Dedifferentiated amniotic fluid mesenchymal stem cell (primary cell): ENCODE data around the gene PFKFB4.
"Not testable (repeated sequence)": the region's sequence is repeated elsewhere in the genome, so short reads cannot be mapped to it uniquely, and the experiment has no call there.

ENCODE experiments used
- DNase-seq: peaks from one replicate; pipeline ENCODE4 v3.0.0-alpha.2; 2016; ENCODE audit errors: extremely low spot score

Gene PFKFB4

GRCh38 chr3:48558493-48559134, 2.0 kb upstream of the PFKFB4 start:
- no peak for DNase-seq

DNA sequence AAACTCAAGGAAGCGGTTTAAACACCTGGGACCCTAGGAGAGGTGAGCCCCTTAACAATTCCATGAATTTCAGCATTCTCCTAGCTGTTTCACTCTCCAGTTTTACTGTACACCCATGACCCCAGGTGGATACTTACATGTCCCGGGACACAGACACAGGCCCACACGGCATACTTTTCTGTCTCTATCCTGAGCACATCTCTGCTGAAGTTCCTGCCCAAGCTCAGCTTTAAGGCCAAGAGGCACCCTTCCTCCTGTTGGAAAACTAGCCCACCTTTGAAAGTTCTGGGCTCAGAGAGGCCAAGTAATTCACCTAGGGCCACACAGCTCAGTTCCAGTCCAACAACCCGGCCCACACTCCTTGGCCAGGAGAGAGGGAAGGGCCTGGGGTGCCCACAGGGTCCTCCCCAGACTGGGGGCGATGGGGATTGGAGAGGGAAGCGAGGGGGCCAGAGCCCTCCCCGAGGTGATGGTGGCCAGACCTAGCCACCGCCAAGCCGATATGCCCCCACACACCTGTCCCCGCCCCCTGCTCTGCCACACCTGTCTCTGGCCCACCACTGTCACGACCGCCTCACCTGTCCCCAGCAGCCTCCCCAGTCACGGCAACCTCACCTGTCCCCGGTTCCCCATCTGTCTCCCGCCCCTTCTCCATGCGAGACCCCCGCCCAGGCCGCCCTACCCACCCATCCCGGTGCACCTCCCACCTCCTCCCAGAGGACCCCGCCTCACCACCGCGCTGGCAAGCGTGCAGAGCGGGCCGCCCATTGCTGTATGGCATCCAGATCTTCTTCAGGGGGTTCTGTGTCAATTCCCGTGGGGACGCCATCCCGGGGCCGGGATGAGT, 431 bp downstream of the PFKFB4 start:
- no peak for DNase-seq

DNA sequence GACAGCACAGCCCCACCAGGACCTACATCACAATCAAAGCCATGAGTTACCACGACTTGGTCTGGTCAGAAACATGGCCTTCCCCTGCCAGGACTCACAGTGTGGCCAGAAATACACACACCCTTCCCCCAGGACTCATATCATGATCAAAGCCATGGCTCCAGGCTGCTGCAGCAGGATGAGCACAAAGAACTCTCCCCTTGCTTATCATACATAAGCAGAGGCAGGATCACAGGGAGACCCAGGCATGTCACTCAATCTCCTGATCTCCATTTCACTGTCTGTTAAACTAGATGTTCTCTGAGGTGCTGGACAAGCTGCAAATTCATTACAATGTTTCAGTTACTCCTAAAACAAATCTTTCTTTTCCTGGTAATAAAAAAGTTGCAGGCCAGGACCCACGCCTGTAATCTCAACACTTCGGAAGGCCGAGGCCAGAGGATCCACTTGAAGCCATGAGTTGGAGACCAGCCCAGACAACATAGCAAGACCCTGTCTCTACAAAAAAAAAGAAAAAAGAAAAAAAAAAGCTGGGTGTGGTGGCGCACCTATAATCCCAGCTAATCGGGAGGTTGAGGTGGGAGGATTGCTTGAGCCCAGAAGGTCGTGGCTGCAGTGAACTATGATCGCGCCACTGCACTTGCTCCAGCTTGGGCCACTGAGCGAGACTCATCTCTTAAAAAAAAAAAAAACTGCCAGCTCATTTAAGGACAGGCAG, 1.2 kb downstream of the PFKFB4 start:
- no peak for DNase-seq

- no peak for DNase-seq
Observed at GRCh38 chr3:48553886-48554845, 2.4 kb downstream of the PFKFB4 start.

DNA sequence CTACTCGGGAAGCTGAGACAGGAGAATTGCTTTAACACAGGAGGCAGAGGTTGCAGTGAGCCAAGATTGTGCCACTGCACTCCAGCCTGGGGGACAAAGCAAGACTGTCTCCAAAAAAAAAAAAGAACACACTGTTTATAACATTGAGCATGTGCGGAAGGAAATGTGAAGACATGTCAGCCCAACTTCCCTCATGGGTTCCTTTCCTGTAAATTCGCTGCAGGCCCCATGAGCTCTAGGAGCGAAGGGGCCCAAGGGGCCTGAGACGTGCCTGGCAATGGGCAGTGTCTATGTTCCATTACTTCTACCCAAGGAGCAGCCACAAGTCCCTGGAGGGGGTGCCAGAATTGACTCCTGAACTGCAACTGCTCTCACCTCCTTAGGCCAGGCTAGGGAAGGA, 3.2 kb downstream of the PFKFB4 start:
- no peak for DNase-seq

- DNase-seq, result no peak
Observed at GRCh38 chr3:48552111-48552951, 4.3 kb downstream of the PFKFB4 start.

DNA sequence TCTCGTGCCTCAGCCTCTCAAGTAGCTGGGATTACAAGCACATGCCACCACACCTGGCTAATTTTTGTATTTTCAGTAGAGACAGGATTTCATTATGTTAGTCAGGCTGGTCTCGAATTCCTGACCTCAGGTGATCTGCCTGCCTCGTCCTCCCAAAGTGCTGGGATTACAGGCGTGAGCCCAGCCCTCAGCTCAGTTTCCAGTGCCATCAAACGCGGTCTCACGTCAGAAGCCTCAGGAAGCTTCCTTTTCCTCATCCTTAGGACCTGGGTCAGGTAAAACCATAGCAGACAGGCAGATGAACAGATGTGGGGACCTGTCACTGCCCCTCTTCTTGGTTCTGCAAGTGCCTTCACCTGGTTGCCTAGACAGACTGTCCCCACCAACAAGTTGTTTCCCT, 5.0 kb downstream of the PFKFB4 start:
- not testable (repeated sequence) for DNase-seq

GRCh38 chr3:48548729-48549705, 7.6 kb downstream of the PFKFB4 start:
- peak; percentile 76 for DNase-seq

DNA sequence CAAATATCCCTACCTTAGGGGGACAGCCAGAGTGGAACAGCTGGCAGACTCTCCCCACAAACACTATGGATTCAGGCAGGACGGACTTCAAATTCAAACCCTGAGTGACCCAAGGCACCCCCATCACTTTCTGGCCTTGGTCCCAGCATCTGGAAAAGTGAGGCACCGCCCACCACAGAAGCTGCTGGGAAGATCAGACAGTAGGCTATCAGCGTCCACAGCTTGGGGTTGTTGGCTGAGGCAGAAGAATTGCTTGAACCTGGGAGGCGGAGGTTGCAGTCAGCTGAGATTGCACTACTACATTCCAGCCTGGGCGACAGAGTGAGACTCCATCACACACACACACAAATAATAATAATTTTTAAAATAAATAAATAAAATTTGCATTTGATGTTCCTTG, 8.5 kb downstream of the PFKFB4 start:
- DNase-seq, result no peak

GRCh38 chr3:48546203-48546829, 10.3 kb downstream of the PFKFB4 start:
- no peak for DNase-seq

DNA sequence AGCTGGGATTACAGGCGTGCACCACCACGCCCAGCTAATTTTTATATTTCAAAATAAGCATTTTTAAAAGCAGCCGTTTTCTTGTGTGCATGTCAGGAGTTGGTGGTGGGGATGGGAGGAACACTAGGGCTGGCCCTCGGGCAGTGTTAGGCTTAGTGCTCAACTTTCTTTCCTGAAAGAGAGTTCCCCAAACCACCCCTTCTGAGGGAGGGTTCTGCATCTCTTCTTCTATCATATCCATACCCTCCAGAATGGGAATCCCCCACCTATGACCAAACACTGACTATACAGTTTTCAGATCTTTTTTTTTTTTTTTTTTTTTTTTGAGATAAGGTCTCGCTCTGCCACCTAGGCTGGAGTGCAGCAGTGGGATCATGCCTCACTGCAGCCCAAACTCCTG, 12.5 kb downstream of the PFKFB4 start:
- DNase-seq, result no peak

DNA sequence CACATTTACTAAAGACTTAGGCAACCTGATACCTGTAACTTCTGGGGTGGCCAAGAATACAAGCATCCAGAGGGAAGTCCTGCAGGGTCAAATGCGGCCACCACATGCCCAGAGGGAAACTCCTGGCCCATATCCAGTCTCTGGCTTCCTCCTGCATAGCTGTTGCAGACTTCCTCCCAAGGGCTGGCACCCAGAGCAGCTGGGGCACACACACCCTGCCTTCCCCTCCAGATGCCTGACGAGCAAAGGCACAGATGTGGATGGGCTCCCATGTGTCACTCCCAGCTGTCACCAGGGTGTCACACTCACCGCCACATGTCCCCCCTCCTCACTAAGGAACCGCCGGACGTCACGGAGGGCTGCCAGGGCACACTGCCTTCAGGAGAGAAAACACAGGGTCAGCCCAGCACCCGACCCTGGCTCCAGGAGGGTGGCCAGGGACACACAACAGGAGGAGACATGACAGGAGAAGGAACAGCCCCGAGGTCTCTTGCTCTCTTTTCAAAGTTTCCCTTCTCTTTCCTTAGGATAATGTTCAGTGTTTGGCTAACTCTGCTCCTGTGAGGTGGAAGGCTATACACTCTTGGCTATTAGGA, 13.2 kb downstream of the PFKFB4 start:
- no peak for DNase-seq

- DNase-seq, result no peak
Observed at GRCh38 chr3:48538451-48538850, 18.2 kb downstream of the PFKFB4 start.

- DNase-seq, result no peak
Observed at GRCh38 chr3:48536785-48537184, 19.8 kb downstream of the PFKFB4 start.

- no peak for DNase-seq
Observed at GRCh38 chr3:48536116-48536515, 20.5 kb downstream of the PFKFB4 start.

DNA sequence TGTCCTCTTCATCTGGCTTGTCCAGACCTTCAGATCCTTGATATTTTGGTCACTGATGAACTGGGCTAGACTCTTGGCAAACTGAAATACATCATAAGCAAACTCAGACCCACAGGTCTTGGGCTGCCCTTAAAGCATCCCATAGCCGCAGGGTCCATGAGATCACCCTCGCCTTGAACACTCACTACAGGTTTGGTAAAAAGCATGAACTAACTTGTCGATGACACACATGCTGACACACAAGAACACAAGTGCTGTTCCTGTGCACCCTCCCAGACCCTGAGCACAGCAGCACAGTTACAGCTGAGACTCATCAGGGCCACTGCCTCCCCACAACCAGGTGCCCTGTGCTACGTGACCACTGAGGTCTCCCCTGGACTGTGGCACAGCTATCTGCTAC, 21.0 kb downstream of the PFKFB4 start:
- no peak for DNase-seq

DNA sequence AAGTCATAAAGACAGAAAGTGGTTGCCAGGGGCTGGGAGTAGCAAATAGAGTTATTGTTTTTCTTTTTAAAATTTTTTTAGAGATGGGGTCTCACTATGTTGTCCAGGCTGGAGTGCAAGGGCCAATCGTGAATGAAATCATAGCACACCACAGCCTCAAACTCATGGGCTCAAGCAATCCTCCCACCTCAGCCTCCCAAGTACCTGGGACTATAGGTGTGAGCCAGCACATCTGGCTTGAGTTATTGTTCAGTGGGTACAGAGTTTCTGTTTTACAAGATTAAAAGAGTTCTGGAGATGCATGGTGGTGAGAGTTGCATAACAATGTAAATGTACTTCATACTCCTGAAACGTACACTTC, 23.6 kb downstream of the PFKFB4 start:
- no peak for DNase-seq

- no peak for DNase-seq
Observed at GRCh38 chr3:48532271-48532976, 24.2 kb downstream of the PFKFB4 start.
